Activated CD4-positive, alpha-beta T cell treated with anti-CD3 and anti-CD28 coated beads, Interleukin-2, amount 10 ng/mL, durations not matched to agents 24 days and 14 days (primary cell): Measurements from ENCODE around the gene ACTL7A. TPM values are rescaled to one million over a fixed set of nuclear protein-coding genes. Genes with fewer than 3 reads are reported as not detected.
A peak's percentile ranks its signal among the peaks of the same experiment; 100 is the strongest.
"Not testable (repeated sequence)": the region's sequence is repeated elsewhere in the genome, so short reads cannot be mapped to it uniquely, and the experiment has no call there.

Source experiments
- DNase-seq: peaks from one replicate; pipeline ENCODE4 v3.0.0; 2022
- H3K27ac Mint-ChIP-seq: one replicate; pipeline ENCODE4 v1.8.0; 2022; ENCODE audit warnings: mild to moderate bottlenecking, mixed read lengths
- H3K27me3 Mint-ChIP-seq: one replicate; pipeline ENCODE4 v1.8.0; 2022; ENCODE audit warnings: mixed read lengths
- H3K36me3 Mint-ChIP-seq: one replicate; pipeline ENCODE4 v1.8.0; 2022; ENCODE audit warnings: low read depth, mild to moderate bottlenecking, mixed read lengths
- H3K4me1 Mint-ChIP-seq: one replicate; pipeline ENCODE4 v1.8.0; 2021; ENCODE audit warnings: mixed read lengths
- H3K4me3 Mint-ChIP-seq: one replicate; pipeline ENCODE4 v1.8.0; 2022; ENCODE audit warnings: mild to moderate bottlenecking, moderate library complexity, mixed read lengths
- H3K9me3 Mint-ChIP-seq: one replicate; pipeline ENCODE4 v1.8.0; 2021; ENCODE audit warnings: mixed read lengths
- intact Hi-C: fragments of 100-400 bp; cut with micrococcal nuclease; formaldehyde crosslinking; loops from one replicate; pipeline ENCODE4 v1.15.1; 2023
- total RNA-seq: library from RNA; stranded (reverse); gene quantifications from 2 replicates; pipeline ENCODE4 v1.2.3, GENCODE V29; 2022

Gene ACTL7A
- total RNA-seq, 1 donor from 2014 or later: not detected

DNA sequence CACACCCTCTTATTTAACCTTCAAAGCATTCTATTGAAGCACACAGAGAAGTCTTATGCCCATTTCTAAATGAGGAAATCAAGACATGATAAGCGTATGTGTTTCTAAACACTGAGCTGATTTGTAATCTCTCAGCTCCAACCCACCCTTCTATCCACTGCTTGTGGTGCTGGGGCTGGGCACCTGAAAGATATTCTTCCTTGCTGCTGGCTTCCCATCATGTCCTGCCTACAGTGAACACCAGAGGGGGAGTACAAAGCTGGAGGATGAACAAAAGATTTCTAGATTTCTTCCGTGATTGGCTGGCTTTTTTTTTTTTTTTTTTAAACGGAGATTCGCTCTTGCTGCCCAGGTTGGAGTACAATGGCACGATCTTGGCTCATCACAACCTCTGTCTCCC, 14.4 kb downstream of the ACTL7A start:
- Mint-ChIP-seq H3K36me3 (peaks cover 62% of the 10 kb centered on the region), H3K9me3 (no peaks in the 10 kb centered on the region)

DNA sequence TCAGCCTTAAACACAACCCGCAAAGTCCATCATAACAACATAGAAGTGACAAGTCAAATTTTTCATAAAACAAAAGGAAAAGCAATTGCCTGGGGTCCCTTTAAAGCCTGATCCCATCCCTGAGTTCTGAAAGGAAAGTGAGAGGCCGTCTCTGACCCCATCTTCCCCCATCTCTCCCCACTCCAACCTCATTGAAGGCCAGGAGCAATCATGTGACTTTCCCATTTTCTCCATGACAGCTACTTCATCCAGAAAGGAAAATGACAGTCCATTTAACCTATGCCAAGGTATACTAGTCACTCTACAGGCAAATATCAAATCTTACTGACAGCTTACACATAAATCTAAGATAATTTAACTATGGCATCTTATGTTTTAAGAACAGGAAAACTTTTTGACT, 15.5 kb downstream of the ACTL7A start:
- Mint-ChIP-seq H3K36me3 (peaks cover 57% of the 10 kb centered on the region), H3K4me1 (peaks cover 2% of the 10 kb centered on the region), H3K27ac (no peak overlapping the region), H3K9me3 (no peaks in the 10 kb centered on the region), H3K27me3 (no peaks in the 10 kb centered on the region), H3K4me3 (no peak overlapping the region)
- no peak for DNase-seq
- intact Hi-C loops: no loop called here

More for the DNA sequence above, 14.4 kb downstream of the ACTL7A start:
- Mint-ChIP-seq H3K27ac (no peak overlapping the region), H3K4me3 (no peak overlapping the region), H3K27me3 (no peaks in the 10 kb centered on the region), H3K4me1 (peaks cover 2% of the 10 kb centered on the region)
- no peak for DNase-seq
- intact Hi-C loops: no loop called here

DNA sequence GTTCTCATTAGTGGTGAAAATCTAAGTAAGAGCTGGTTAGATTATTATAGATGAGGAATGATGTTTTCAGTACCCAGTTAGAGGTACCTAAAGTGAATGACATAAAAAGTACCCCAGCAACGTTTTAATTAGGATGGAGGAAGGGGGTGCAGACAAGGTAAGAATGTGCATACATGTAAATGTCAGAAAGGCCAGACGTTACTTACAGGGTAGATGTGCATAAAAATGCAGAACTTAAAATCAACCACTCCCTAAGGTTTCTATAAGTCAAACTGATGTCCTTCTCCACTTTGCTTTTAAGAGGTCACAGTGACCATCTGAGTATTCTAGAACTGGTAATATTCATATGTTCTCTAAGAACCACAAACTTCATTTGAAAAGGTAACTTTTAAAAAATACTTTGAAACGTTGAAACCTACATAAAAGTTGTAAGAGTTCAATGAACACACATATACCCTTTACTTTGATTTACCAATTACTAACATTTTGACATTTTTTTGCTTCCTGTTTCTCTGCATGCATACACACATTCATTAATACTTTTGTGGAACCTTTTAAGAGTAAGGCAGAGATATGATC, 18.8 kb downstream of the ACTL7A start:
- peaks cover 45% of the 10 kb centered on the region for H3K36me3 Mint-ChIP-seq

DNA sequence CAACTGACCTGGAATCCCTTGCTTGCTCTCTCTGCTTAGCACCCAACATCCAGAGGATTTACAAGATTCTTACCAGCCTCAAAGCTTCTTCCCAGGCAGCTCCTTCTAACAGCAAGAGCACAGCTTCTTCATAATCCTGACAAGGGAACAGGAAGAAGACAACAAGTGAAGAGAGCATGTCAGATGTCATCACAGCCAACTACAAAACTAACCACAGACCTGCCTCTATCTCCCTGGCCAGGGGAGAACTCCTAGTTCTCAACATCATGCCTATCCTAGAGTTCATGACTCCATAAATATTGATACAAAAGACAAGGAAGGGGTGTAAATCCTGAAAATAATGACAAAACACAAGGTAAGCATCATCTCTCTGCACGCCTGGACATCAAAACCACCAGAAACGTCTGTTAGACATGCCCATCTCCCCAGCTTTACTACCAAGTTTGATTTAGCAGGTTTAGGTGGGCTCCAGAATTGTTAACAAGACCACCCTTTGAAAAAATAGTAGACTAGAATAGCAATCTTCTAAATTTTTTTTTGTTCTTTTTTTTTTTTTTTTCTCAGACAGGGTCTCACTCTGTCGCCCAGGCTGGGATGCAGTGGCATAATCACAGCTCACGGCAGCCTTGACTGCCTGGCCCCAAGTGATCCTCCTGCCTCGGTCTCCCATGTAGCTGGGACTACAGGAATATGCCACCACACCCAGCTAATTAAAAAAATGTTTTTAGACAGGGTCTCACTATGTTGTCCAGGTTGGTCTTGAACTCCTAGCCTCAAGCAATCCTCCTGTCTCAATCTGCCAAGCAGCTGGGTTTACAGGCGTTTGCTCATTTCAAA, 20.2 kb downstream of the ACTL7A start:
- DNase-seq: no peak
- Mint-ChIP-seq H3K9me3 (no peaks in the 10 kb centered on the region), H3K36me3 (peaks cover 52% of the 10 kb centered on the region), H3K27ac (peak overlapping the region; percentile 36), H3K27me3 (no peaks in the 10 kb centered on the region), H3K4me1 (peaks cover 11% of the 10 kb centered on the region), H3K4me3 (no peak overlapping the region)
- intact Hi-C loops: loop anchor here (10.0 kb wide), 1 partner anchor 533 kb away; no protein-coding TSS in a partner anchor

More for the DNA sequence above, 18.8 kb downstream of the ACTL7A start:
- Mint-ChIP-seq H3K4me3 (no peak overlapping the region), H3K27me3 (no peaks in the 10 kb centered on the region), H3K9me3 (no peaks in the 10 kb centered on the region), H3K27ac (no peak overlapping the region), H3K4me1 (peaks cover 3% of the 10 kb centered on the region)
- intact Hi-C loops: loop anchor here (10.0 kb wide), 1 partner anchor 534 kb away; no protein-coding TSS in a partner anchor
- no peak for DNase-seq

DNA sequence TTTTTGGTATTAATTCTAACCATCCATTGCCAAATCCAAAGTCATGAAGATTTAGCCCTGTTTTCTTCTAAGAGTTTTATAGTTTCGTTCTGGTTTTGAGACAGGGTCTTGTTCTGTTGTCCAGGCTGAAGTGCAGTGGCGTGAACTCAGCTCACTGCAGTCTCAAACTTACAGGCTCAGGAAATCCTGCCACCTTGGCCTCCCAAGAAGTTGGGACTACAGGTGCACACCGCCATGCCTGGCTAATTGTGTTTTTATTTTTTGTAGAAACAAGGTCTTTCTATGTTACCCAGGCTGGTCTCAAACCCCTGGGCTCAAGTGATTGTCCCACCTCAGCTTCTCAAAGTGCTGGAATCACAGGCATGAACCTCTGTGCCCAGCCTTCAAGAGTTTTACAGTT, 21.0 kb downstream of the ACTL7A start:
- H3K4me3 Mint-ChIP-seq: no peak overlapping the region
- H3K36me3 Mint-ChIP-seq: peaks cover 47% of the 10 kb centered on the region
- intact Hi-C loops: loop anchor here (10.0 kb wide), 1 partner anchor 532 kb away; no protein-coding TSS in a partner anchor
- DNase-seq: no peak
- H3K27ac Mint-ChIP-seq: no peak overlapping the region
- no peaks in the 10 kb centered on the region for H3K27me3 Mint-ChIP-seq
- peaks cover 11% of the 10 kb centered on the region for H3K4me1 Mint-ChIP-seq
- no peaks in the 10 kb centered on the region for H3K9me3 Mint-ChIP-seq

DNA sequence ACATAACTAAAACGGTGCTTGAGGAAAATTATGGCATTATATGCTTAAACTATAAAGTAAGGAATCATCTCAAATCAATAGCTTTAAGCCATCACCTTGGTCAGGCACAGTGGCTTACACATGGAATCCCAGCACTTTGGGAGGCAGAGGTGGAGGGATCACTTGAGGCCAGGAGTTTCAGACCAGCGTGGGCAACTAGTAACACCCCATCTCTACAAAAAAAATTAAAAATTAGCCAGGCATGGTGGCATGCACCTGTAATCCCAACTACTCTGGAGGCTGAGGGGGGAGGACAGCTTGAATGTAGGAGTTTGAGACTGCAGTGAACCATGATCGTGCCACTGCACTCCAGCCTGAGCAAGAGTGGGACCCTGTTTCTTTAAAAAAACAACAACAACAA, 22.6 kb downstream of the ACTL7A start:
- Mint-ChIP-seq H3K27ac (no peak overlapping the region), H3K27me3 (no peaks in the 10 kb centered on the region), H3K4me1 (peaks cover 11% of the 10 kb centered on the region), H3K36me3 (peaks cover 36% of the 10 kb centered on the region), H3K4me3 (no peak overlapping the region), H3K9me3 (no peaks in the 10 kb centered on the region)
- no peak for DNase-seq
- intact Hi-C loops: loop anchor here (5.0 to 10.0 kb wide), 2 partner anchors 128 to 530 kb away; partner anchors contain the start of gene CTNNAL1

DNA sequence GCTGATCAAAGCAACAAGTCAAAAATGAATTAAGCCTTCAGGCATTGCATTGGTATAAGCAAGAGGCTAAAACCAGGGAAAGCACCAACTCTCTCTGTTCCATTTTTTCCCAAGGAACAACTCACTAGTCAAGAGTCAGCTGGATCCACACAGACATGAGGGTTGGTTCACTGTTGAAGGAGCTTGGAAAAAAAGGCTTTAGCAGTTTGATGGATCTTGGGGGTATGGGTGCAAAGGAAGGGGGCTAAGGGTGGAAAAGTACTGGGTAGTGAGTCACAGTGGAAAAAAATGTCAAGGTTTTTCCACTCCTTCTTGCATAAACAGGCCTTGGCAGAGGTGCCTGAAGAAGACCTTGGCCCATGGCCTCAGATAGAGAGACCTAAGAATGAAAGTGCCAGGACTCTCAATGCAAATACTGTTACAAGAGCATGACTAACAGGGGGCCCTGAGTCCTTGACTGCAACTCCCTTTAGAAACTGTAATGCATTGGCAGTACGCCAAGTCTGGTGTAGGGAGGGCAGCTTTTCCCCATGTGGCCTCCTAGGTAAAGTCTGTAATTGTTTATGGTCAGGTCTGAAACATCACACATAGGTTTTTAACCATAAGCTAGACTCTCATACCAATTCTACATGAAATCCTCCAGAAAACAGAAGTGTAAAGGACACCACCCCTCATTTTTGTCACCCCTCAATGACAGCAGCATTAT, 23.7 kb downstream of the ACTL7A start:
- H3K4me1 Mint-ChIP-seq: peaks cover 11% of the 10 kb centered on the region
- peak overlapping the region; percentile 54 for H3K4me3 Mint-ChIP-seq
- no peaks in the 10 kb centered on the region for H3K27me3 Mint-ChIP-seq
- H3K27ac Mint-ChIP-seq: peak overlapping the region; percentile 89
- peak; percentile 59 for DNase-seq
- intact Hi-C loops: loop anchor here (1.0 to 10.0 kb wide), 3 partner anchors 49 to 529 kb away; partner anchors contain the start of genes ABITRAM, CTNNAL1 and ELP1
- H3K9me3 Mint-ChIP-seq: no peaks in the 10 kb centered on the region
- H3K36me3 Mint-ChIP-seq: peaks cover 41% of the 10 kb centered on the region

DNA sequence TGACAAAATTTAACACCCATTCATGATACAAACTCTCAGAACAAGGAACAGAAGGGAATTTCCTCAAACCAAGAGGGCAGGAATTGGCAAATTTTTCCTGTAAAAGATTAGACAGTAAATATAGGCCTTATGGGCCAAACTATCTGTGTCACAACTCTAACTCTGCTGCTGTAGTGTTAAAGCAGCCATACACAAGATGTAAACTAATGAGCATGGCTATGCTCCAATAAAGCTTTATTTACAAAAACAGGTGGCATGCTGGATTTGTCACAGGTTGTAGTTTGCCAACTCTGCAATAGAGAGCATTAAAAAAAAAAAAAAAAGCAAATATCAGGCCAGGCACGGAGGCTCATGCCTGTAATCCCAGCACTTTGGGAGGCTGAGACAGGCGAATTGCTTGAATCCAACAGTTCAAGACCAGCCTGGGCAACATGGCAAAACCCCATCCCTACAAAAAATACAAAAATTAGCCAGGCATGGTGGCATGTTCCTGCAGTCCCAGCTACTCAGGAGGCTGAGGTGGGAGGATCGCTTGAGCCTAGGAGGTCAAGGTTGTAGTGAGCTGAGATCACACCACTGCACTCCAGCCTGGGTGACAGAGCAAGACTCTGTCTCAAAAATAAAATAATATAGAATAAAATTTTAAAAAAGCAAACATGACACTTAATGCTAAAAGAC, 24.7 kb downstream of the ACTL7A start:
- not testable (repeated sequence) for DNase-seq, H3K27me3 Mint-ChIP-seq, H3K9me3 Mint-ChIP-seq, H3K4me3 Mint-ChIP-seq
- intact Hi-C loops: loop anchor here (1.0 to 10.0 kb wide), 3 partner anchors 48 to 528 kb away; partner anchors contain the start of genes ABITRAM, CTNNAL1 and ELP1
- Mint-ChIP-seq H3K4me1 (peaks cover 11% of the 10 kb centered on the region), H3K27ac (peak overlapping the region; percentile 89), H3K36me3 (peaks cover 45% of the 10 kb centered on the region)

DNA sequence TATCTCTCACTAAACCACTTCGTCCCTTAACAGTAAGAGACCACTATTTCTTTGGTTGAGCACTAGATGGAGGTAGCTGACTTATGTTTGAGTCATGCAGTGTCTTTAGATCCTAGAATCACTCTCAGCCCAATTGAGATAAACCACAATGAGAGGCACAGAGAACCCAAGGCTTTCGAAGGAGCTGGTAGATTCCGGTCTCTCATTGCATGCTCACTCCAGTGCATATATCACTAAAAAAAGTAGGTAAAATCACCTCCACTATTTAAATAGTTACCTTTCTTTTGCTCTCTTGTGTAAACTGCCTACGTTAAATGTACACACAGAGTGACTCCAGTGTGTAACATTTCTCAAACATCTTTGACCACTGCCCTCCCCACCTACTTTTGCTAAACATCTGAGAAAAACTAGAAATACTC, 27.6 kb downstream of the ACTL7A start:
- H3K27ac Mint-ChIP-seq: no peak overlapping the region
- no peak overlapping the region for H3K4me3 Mint-ChIP-seq
- intact Hi-C loops: loop anchor here (5.0 to 10.0 kb wide), 2 partner anchors 123 to 525 kb away; partner anchors contain the start of gene CTNNAL1
- DNase-seq: no peak
- H3K4me1 Mint-ChIP-seq: peaks cover 11% of the 10 kb centered on the region
- peaks cover 50% of the 10 kb centered on the region for H3K36me3 Mint-ChIP-seq
- H3K9me3 Mint-ChIP-seq: no peaks in the 10 kb centered on the region
- no peaks in the 10 kb centered on the region for H3K27me3 Mint-ChIP-seq

DNA sequence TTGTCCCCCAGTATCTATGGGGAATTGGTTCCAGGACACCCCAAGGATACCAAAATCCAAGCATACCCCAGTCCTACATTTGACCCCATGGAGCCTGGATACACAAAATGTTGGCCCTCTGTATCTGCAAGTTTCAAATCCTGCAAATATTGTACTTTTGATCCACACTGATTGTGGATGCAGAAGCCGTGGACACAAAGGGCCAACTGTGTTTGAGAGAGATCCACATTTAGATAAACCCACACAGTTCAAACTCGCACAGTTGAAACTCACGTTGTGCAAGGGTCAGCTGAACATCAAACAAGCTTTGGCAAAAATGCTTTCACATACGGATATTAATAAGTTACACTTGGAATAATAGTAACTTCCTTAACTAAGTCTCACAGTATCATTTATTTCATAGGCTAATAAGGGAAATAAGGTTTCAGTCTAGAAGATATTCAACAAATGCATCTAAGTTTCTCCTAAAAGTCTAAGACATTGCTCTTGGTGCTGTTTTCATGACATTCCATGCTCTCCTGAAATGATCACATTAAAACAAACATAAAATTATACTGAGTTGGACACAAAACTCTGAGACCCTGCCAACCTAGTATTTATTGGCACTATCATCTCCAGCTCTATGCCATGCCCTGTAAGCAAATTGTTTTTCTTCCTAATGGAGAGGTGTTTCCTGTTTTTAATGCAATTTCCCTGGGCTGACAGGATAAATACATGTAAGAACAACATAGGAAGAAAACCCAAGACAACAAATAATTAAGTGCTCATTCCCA, 32.3 kb downstream of the ACTL7A start:
- Mint-ChIP-seq H3K36me3 (peaks cover 53% of the 10 kb centered on the region), H3K4me1 (no peaks in the 10 kb centered on the region), H3K27me3 (no peaks in the 10 kb centered on the region), H3K4me3 (no peak overlapping the region), H3K9me3 (no peaks in the 10 kb centered on the region), H3K27ac (no peak overlapping the region)
- intact Hi-C loops: no loop called here
- DNase-seq: no peak

DNA sequence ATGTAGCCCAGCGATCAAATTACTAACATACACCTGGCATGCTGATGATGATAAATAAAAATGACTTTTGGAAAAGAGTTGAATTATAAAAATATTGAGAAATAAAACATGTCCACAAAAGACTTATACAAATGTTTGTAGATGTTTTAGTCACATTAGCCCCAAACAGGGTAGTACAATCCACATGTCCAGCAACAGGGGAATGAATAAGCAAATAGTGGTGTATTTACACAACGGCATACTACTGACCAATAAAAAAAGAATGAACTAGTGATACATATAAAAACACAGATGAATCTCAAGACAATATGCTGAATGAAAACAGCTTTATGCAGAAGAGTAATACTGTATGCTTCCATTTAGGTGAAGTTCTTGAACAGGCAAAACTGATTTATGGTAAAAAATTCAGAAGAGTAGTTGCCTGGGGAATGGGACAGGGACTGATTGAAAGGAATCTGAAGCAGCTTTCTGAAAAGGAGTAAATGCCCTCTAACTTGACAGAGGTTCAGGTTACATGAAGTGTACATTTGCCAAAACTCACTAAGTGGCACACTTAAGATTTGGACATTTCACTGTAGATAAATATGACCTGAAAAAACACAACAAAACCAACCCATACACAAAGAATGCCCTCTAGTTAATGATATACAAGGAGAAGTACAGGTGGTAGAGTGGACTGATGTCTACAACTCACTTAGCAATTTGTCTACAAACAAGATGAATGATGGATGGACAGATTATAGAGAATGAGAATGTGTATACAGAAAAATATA, 35.4 kb downstream of the ACTL7A start:
- no peak for DNase-seq
- H3K4me3 Mint-ChIP-seq: no peak overlapping the region
- H3K36me3 Mint-ChIP-seq: peaks cover 51% of the 10 kb centered on the region
- intact Hi-C loops: no loop called here
- no peaks in the 10 kb centered on the region for H3K9me3 Mint-ChIP-seq
- H3K4me1 Mint-ChIP-seq: no peaks in the 10 kb centered on the region
- no peak overlapping the region for H3K27ac Mint-ChIP-seq
- no peaks in the 10 kb centered on the region for H3K27me3 Mint-ChIP-seq

DNA sequence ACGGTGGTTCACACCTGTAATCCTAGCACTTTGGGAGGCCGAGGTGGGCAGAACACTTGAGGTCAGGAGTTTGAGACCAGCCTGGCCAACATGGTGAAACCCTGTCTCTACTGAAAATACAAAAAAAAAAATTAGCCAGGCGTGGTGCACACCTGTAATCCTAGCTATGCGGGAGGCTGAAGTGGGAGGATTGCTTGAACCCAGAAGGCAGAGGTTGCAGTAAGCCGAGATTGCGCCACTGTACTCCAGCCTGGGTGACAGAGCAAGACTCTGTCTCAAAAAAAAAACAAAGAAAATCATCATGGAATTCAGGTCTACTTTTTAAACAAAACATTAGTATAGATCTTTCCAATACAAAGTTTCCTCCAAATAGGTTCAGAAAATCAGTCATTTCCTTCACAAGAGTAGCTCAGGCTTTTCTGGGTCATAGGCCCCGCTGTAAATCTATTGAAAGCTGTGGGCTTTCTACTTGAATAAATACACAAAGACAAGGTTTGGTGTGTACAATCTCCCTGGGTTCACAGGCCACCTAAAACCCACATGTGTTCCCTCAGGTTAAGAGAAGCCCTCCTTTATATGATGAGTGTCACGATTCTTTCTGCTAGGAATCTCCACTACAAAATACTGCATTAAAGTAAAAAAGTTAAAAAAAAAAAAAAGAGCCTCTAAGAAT, 37.1 kb downstream of the ACTL7A start:
- H3K27me3 Mint-ChIP-seq, H3K4me3 Mint-ChIP-seq, intact Hi-C loops, DNase-seq, H3K9me3 Mint-ChIP-seq, H3K4me1 Mint-ChIP-seq, H3K27ac Mint-ChIP-seq: not testable (repeated sequence)
- H3K36me3 Mint-ChIP-seq: peaks cover 53% of the 10 kb centered on the region
